Tibial artery (tissue), 4 donors: ENCODE data around the gene MYOF.

Source experiments
- DNase-seq, 2 donors: peaks; one replicate each; pipeline ENCODE4 v3.0.0-alpha.2; 2019
- H3K27ac ChIP-seq, 2 donors: fragments of 200-600 bp; sonication (generic) in 1 of 2; 1 replicate in 1 of 2; 2 replicates in 1 of 2; pipeline ENCODE4 v1.5.1; 2018 to 2019; ENCODE audit warnings: mild to moderate bottlenecking in 1 of 2
- H3K27me3 ChIP-seq, 2 donors: fragments of 200-600 bp; sonication (generic) in 1 of 2; one replicate each; pipeline versions ENCODE4 v1.5.1 to v1.6.0; 2016 to 2019
- H3K36me3 ChIP-seq, 3 donors: fragments of 200-600 bp; sonication (generic) in 2 of 3; one replicate each; pipeline ENCODE4 v1.5.1; 2016 to 2019; ENCODE audit warnings: mild to moderate bottlenecking in 2 of 3
- H3K4me1 ChIP-seq, 4 donors: fragments of 200-600 bp; sonication (generic) in 2 of 4; 1 replicate in 3 of 4; 2 replicates in 1 of 4; pipeline ENCODE4 v1.5.1; 2016 to 2019
- H3K4me3 ChIP-seq, 2 donors: fragments of 200-600 bp; sonication (generic) in 1 of 2; 1 replicate in 1 of 2; 2 replicates in 1 of 2; pipeline ENCODE4 v1.5.1; 2018 to 2019; ENCODE audit warnings: mild to moderate bottlenecking in 2 of 2
- H3K9me3 ChIP-seq, 3 donors: fragments of 200-600 bp; sonication (generic) in 1 of 3; one replicate each; pipeline ENCODE4 v1.5.1; 2016 to 2019
- CTCF ChIP-seq, 2 experiments: fragments of 200-600 bp in 1 of 2; fragments of 450-650 bp in 1 of 2; IDR thresholded peaks; one replicate each; pipeline ENCODE4 v1.5.1; 2017 to 2019; ENCODE audit warnings: antibody characterized with exemption in 2 of 2, mild to moderate bottlenecking in 1 of 2, moderate library complexity in 1 of 2
- intact Hi-C: fragments of 100-400 bp; cut with DNase I; formaldehyde crosslinking; loops from one replicate; pipeline ENCODE4 v1.15.0; 2023; ENCODE audit warnings: low total_unique reads

Gene MYOF

GRCh38 chr10:93440591-93441091 lies 41.5 kb downstream of the MYOF start:
- peaks cover 0 to 6% (median 0%) of the 10 kb centered on the region in 3 donors for H3K36me3 ChIP-seq
- H3K4me1 ChIP-seq = peaks cover 0 to 96% (median 71%) of the 10 kb centered on the region in 4 donors
- intact Hi-C loops = no loop called here
- H3K9me3 ChIP-seq = no peaks in the 10 kb centered on the region
- peak in 1 of 2 experiments; percentile 12 for TF ChIP-seq CTCF (IDR thresholded peaks at IDR 0.05)
- H3K27me3 ChIP-seq = no peaks in the 10 kb centered on the region
- H3K27ac ChIP-seq = peak overlapping the region; percentile 94 to 95
- no peak for DNase-seq
- H3K4me3 ChIP-seq = no peak overlapping the region

GRCh38 chr10:93438613-93439253 lies 43.4 kb downstream of the MYOF start:
- H3K36me3 ChIP-seq = no peaks in the 10 kb centered on the region
- no peak for TF ChIP-seq CTCF (IDR thresholded peaks at IDR 0.05)
- intact Hi-C loops = no loop called here
- no peak for DNase-seq
- H3K4me3 ChIP-seq = no peak overlapping the region
- peaks cover 0 to 96% (median 77%) of the 10 kb centered on the region in 4 donors for H3K4me1 ChIP-seq
- no peaks in the 10 kb centered on the region for H3K27me3 ChIP-seq
- peak overlapping the region; percentile 94 to 95 for H3K27ac ChIP-seq
- no peaks in the 10 kb centered on the region for H3K9me3 ChIP-seq

- no peaks in the 10 kb centered on the region for H3K9me3 ChIP-seq
- no peak for DNase-seq
- H3K4me1 ChIP-seq = peaks cover 0 to 96% (median 80%) of the 10 kb centered on the region in 4 donors
- H3K4me3 ChIP-seq = peak overlapping the region; percentile 23 to 27
- H3K27me3 ChIP-seq = no peaks in the 10 kb centered on the region
- intact Hi-C loops = no loop called here
- TF ChIP-seq CTCF (IDR thresholded peaks at IDR 0.05) = no peak
- peak overlapping the region; percentile 94 to 95 for H3K27ac ChIP-seq
- H3K36me3 ChIP-seq = no peaks in the 10 kb centered on the region
These were observed 44.1 kb downstream of the MYOF start for GRCh38 chr10:93437946-93438612.

GRCh38 chr10:93437086-93437945 lies 44.8 kb downstream of the MYOF start:
- Histone ChIP-seq H3K36me3 (no peaks in the 10 kb centered on the region), H3K27ac (peak overlapping the region; percentile 94 to 95), H3K27me3 (no peaks in the 10 kb centered on the region), H3K9me3 (no peaks in the 10 kb centered on the region), H3K4me1 (peaks cover 4 to 96% (median 84%) of the 10 kb centered on the region in 4 donors), H3K4me3 (peak overlapping the region; percentile 23 to 27)
- DNase-seq = peak; percentile 90 to 94
- intact Hi-C loops = no loop called here
- TF ChIP-seq CTCF (IDR thresholded peaks at IDR 0.05) = no peak

- Histone ChIP-seq H3K27ac (peak overlapping the region; percentile 94 to 95), H3K4me3 (peak overlapping the region in 1 of 2 donors; percentile 15), H3K4me1 (peaks cover 9 to 96% (median 84%) of the 10 kb centered on the region in 4 donors), H3K36me3 (no peaks in the 10 kb centered on the region), H3K9me3 (no peaks in the 10 kb centered on the region), H3K27me3 (no peaks in the 10 kb centered on the region)
- no peak for TF ChIP-seq CTCF (IDR thresholded peaks at IDR 0.05)
- intact Hi-C loops = no loop called here
- peak; percentile 82 to 87 for DNase-seq
These were observed 45.5 kb downstream of the MYOF start for GRCh38 chr10:93436591-93437085.
